NCI-H2107 treated with DMSO at 0.1 percent for 48 hours (cell line): ENCODE data around the gene RLBP1.

Experiments
- DNase-seq: peaks from one replicate; lab custom pipeline; 2025; ENCODE audit not compliant: unreplicated experiment; lab: John Stamatoyannopoulos, UW

RLBP1 gene

GRCh38 chr15:89179966-89180875 is 41.2 kb downstream of the RLBP1 start:
- no peak for DNase-seq

- DNase-seq = no peak
Observed at GRCh38 chr15:89178307-89178977, 42.9 kb downstream of the RLBP1 start.

DNA sequence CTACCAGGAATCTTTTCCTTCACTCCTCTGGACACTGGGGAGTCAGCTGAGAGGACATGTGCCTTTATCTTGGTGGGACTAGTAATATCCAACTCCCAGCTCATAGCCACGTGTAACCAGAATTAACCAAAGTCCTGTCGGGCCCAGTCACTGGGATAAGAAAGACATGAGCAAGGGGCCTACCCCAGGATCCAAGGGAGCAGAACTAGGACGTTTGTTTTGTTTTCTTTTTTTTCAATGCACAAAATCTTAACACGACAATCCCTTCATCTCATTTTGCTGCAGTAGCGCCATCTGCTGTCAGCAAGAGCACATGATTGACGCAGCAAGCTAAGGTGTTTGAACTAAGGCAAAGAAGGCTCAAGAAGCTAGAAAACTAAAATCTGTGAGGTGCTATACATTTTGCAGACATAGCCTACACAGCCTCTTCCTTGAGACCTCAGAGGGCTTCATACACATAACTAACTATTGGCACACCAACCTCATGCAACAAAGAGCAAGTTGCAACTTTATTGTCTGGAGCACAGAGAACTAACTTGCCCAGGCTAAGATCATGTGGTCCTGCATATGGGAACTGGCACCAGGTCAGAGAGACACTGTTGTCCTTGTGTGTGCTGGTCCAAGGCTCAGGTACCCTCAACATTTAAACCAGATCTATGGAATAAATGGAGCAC is 43.6 kb downstream of the RLBP1 start:
- peak; percentile 5 for DNase-seq

DNA sequence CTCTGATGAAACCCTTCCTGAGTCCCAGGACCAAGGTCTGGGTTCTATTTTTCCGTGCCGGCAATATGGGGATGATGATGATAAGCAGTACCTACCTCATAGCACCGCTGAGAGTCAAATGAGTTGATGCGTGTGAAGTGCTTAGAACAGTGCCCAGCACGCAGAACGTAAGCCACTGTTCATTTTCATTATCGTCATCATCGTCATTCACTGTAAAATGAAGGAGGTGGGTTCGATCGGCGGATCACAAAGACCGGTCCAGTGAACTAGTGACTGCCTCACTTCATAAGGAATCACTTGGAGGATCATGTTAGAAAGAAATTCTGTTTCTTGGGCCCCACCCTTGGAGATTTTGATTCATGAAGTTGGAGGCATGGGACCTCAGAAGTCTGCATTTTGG is 44.3 kb downstream of the RLBP1 start:
- DNase-seq = no peak

DNA sequence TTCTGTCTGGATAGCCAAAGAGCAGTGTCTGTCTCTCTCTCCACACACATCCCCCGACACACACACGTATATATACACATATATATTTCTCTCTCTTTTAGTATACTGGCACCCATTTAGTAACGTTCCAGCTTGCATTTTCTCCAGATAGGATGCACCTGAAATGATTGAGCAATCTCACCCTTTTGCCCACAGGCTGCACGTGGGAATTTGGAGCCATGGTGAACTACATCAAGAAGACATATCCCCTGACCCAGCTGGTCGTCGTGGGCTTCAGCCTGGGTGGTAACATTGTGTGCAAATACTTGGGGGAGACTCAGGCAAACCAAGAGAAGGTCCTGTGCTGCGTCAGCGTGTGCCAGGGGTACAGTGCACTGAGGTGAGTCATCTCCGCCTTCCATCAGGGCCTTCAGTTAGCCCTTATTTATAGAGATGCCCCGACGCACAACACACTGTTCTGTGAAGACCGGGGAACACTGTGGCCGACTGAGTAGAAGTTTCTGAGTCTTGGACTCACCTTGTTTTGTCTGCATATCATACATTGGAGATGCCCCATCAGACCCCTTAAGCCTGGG is 45.7 kb downstream of the RLBP1 start:
- DNase-seq = no peak

- DNase-seq = no peak
Observed at GRCh38 chr15:89174476-89174875, 46.9 kb downstream of the RLBP1 start.

DNA sequence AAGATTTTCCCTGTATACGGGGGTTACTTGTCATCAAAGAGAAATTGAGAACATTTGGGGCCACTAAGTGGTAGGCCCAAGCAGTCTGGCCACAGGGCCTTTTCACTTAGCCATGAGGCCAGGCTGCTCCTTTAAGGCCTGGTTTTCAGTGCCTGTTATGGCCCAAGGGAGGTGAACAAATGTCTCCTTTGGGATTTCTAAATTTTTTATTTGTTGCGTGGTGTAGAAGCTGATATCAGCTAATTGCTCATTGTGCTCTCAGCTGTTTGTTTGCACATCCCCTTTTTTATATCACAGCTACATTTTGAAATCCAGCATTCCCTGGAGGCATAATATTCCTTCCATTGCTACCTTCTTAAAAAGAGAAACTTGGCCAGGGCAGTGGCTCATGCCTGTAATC is 48.5 kb downstream of the RLBP1 start:
- no peak for DNase-seq

DNA sequence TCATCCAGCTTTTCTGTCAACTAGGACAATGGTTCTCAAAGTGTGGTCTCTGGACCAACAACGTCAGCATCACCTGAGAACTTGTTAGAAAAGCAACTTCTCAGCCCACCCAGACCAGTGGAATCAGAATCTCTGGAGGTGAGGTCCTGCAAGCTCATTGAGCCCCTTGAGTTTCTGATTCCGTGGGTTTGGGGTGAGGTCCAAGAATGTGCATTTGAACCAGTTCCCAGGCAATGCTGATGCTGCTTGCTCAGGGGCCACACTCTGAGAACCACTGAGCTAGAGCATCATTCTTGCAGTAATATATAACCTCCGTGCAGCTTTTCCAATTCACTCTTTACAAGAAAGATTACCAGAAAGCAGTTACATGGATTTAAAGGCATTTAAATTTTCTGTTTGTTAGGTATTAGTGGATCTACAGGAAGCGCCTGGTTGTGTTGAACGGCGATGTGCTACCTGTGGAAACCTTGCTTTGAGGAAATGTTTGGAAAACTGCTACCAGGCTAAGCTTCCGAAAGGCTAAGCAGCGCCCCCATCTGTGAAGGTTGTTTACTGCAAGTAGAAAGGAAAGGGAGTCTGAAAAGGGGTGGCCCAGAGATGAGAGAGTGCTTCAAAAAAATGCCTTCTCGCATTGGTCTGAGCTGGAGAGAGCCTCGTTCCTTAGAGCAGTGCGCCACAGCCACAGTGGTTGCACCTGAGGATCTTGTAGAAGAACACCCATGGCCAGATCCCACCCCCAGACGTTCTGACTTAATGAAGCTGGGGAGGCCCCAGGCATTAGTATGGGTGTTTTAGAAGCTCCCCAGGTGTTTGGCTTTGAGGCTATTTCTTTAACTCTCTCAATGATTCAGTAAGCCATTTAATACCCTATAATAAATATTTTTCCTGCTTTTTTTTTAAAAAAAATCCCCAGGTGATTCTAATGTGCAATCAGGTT is 50.0 kb downstream of the RLBP1 start:
- DNase-seq = peak; percentile 19

- no peak for DNase-seq
Observed at GRCh38 chr15:89170364-89170763, 51.0 kb downstream of the RLBP1 start.

GRCh38 chr15:89168316-89168833 is 53.0 kb downstream of the RLBP1 start:
- DNase-seq = no peak

DNA sequence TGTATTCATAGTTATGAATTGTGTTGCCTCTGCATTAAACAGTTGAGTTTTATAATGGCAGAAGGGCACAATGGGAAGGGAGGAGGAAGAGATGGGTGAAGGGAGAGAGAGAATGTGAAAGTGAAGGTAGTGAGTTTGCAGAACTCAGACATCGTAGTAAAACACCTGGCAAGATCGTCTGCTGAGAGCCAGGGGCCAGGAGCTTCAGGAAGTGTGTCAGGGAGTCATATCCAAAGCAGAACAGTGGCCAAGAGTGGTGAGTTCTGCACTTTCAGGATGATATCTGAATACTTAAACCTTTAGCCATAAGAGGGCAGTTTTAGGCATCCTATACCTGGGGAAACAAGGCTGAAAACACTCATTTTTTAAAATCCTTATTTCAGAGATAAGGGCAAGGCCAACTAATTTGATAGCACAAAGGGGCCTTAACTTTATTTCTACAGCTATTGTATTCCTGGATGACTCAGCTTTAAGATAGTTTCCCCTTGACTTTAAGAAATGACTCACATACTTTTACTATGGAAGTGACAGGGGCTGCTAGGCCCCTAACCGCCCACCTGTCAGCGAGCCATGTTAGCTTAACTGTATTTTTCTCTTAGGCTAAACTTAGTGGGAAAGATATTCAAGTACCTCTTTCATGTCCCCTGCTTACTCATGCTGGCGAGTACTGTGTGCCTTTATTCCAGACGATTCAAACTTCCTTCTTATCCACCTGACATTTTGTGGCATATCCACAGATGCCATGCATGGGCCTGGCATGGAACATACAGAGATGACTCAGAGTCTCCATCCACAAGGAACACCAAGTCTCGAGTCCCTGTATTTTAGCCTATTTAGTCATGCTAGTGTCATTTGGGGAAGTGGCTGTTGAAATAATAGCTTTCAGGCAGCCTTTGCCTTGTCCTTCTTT is 53.9 kb downstream of the RLBP1 start:
- no peak for DNase-seq

DNA sequence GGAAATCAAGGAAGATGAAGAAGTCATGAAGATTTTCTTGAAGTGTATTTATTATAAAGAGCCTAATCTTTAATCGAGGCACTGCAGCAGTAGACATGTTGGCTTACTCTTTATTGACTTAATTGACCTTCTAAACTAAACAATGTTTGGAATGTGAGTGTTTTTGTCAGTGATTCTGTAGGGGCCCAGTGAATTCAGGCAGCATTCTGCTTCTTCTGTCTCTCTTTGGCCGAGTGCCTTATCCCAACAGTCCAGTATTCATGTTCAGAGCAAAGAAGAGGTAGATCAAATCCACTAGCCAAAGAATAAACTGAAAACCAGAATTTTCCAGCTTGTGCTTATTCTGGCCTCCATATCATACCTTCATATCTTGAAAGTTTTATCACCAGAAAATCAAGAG is 55.7 kb downstream of the RLBP1 start:
- no peak for DNase-seq

DNA sequence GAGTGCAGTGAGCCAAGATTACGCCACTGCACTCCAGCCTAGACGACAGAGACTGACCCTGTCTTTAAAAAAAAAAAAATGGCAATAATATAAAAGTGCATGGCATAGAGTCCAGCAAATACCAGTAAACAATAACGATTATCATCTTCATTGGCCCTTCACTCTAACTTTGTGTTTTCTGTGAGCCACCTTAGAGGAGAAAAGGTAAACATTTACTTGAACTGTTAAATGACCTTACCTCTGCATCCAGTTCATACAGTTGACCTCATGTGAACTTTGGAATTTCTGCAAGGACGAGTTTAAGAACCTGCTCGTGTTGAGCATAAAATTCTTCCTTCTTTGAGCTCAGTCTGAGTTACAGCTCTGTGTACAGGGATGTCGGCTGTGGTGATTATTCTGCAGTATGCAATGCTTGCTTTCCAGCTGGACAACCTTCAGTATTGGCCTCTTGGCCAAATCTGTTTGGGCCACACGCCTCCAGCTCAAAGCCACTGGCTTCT is 56.6 kb downstream of the RLBP1 start:
- DNase-seq = no peak

GRCh38 chr15:89163271-89164055 is 57.9 kb downstream of the RLBP1 start:
- DNase-seq = peak; percentile 20

DNA sequence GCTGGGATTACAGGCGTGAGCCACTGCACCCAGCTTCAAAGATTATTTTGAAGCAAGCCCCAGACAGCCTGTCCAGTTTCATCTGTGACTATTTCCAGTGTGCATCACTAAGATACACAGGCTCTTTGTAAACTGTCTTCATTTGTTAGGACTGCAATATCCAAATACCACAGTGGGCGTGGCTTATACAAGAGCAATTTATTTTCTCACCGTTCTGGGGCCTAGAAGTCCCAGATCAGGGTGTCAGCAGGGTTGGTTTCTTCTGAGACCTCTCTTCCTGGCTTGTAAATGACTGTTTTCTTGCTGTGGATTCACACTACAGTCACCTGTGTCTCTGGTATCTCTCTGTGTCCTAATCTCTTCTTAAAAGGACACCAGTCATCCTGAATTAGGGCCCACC is 59.7 kb downstream of the RLBP1 start:
- DNase-seq = no peak
